MM.1S (cell line): ENCODE measurements around the gene MET.

Experiments
- EZH2 ChIP-seq: fragments of 300-600 bp; sonication (generic); optimal IDR thresholded peaks from 2 replicates; pipeline ENCODE3; 2017; ENCODE audit warnings: low read depth, mild to moderate bottlenecking, antibody characterized with exemption, low read length, mixed read lengths
- EZH2phosphoT487 ChIP-seq: fragments of 300-600 bp; sonication (generic); IDR thresholded peaks from 2 replicates; pipeline ENCODE4 v1.6.1; 2018; ENCODE audit warnings: antibody characterized with exemption, low read length
- TF ChIP-seq, protein P1 (sequence below): fragments of 300-600 bp; sonication (generic); IDR thresholded peaks from 2 replicates; pipeline ENCODE4 v1.5.1; 2016; ENCODE audit warnings: antibody characterized with exemption, low read length, mixed read lengths

DNA sequence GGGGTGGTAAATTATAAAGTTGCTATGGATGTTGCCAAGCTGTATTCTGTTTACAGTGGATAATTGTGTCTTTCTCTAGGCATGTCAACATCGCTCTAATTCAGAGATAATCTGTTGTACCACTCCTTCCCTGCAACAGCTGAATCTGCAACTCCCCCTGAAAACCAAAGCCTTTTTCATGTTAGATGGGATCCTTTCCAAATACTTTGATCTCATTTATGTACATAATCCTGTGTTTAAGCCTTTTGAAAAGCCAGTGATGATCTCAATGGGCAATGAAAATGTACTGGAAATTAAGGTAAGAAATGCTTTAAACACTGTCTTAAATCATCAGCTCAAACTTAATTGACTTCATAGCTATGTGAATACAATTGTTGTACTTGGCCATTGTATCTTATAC, 91.0 kb downstream of the MET start:
- TF ChIP-seq, protein P1, sequence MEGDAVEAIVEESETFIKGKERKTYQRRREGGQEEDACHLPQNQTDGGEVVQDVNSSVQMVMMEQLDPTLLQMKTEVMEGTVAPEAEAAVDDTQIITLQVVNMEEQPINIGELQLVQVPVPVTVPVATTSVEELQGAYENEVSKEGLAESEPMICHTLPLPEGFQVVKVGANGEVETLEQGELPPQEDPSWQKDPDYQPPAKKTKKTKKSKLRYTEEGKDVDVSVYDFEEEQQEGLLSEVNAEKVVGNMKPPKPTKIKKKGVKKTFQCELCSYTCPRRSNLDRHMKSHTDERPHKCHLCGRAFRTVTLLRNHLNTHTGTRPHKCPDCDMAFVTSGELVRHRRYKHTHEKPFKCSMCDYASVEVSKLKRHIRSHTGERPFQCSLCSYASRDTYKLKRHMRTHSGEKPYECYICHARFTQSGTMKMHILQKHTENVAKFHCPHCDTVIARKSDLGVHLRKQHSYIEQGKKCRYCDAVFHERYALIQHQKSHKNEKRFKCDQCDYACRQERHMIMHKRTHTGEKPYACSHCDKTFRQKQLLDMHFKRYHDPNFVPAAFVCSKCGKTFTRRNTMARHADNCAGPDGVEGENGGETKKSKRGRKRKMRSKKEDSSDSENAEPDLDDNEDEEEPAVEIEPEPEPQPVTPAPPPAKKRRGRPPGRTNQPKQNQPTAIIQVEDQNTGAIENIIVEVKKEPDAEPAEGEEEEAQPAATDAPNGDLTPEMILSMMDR = no peak
- TF ChIP-seq EZH2 = no peak
- TF ChIP-seq EZH2phosphoT487 = no peak
